ENCODE results near the gene HCFC1R1. TPM values are rescaled to one million over a fixed set of nuclear protein-coding genes. Genes with fewer than 3 reads are reported as not detected.
"Not testable (repeated sequence)": the region's sequence is repeated elsewhere in the genome, so short reads cannot be mapped to it uniquely, and the experiment has no call there.

The HCFC1R1 gene
- total and polyA plus RNA-seq, 2 of the 8 experiments (the other 6 are each of a cell fraction or from before 2014, with no cell fraction given), result 72.7 to 138 TPM

DNA sequence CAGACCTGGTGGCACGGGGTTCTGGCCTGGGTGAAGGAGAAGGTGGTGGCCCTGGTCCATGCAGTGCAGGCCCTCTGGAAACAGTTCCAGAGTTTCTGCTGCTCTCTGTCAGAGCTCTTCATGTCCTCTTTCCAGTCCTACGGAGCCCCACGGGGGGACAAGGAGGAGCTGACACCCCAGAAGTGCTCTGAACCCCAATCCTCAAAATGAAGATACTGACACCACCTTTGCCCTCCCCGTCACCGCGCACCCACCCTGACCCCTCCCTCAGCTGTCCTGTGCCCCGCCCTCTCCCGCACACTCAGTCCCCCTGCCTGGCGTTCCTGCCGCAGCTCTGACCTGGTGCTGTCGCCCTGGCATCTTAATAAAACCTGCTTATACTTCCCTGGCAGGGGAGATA is 45.4 kb upstream of the HCFC1R1 start:
- H3K4me3 ChIP-seq (ENCODE audit: extremely low read depth in 1 of 4, insufficient read depth in 2 of 4, low read depth in 3 of 4, low read length in 4 of 4); DNase-seq (ENCODE audit: low read depth in 1 of 2, low spot score in 2 of 2); H2AK5ac ChIP-seq (ENCODE audit: low read depth, low read length); H2BK5ac ChIP-seq (ENCODE audit: low read depth, low read length); H2BK15ac ChIP-seq (ENCODE audit: low read length); H3K4me2 ChIP-seq (ENCODE audit: insufficient read depth in 1 of 2, low read depth in 2 of 2, low read length in 2 of 2); H4K91ac ChIP-seq (replicated peaks; ENCODE audit: insufficient read length, low read length); H4K20me1 ChIP-seq (replicated peaks in 1 of 2; ENCODE audit: control insufficient read depth in 1 of 2, insufficient read depth in 2 of 2, low read length in 2 of 2); H3K79me2 ChIP-seq (ENCODE audit: control insufficient read depth in 1 of 2, insufficient read depth in 2 of 2, low read length in 2 of 2); H4K5ac ChIP-seq (ENCODE audit: insufficient read length, low read depth, low read length); H3K27me3 ChIP-seq (replicated peaks in 1 of 4; ENCODE audit: control insufficient read depth in 3 of 4, extremely low read depth in 1 of 4, insufficient read depth in 3 of 4, low read length in 3 of 4); H2BK12ac ChIP-seq (ENCODE audit: low read depth, low read length); H2BK20ac ChIP-seq (ENCODE audit: low read length); H2AFZ ChIP-seq (ENCODE audit: low read length); FAIRE-seq; H3K27ac ChIP-seq (ENCODE audit: low read depth, low read length); H3K23me2 ChIP-seq (ENCODE audit: low read depth, low read length); H3K9me3 ChIP-seq (ENCODE audit: insufficient read depth in 2 of 2, low read depth in 1 of 2, low read length in 1 of 2); H3K18ac ChIP-seq (ENCODE audit: extremely low read depth, low read length); H3K79me1 ChIP-seq (ENCODE audit: low read depth, low read length); H3K9ac ChIP-seq (replicated peaks in 1 of 4; ENCODE audit: extremely low read depth in 1 of 4, low read depth in 3 of 4, low read length in 3 of 4); H3K23ac ChIP-seq (ENCODE audit: insufficient read length); H3K56ac ChIP-seq (replicated peaks; ENCODE audit: insufficient read length, low read depth, low read length); H3K14ac ChIP-seq (ENCODE audit: insufficient read length); H3K4ac ChIP-seq (replicated peaks; ENCODE audit: insufficient read length, low read depth, low read length); H4K8ac ChIP-seq (ENCODE audit: extremely low read depth, insufficient read depth, low read length); H3K4me1 ChIP-seq (replicated peaks in 1 of 4; ENCODE audit: control insufficient read depth in 3 of 4, insufficient read depth in 4 of 4, low read length in 3 of 4); H2BK120ac ChIP-seq (replicated peaks; ENCODE audit: low read depth, low read length); H3K36me3 ChIP-seq (ENCODE audit: control insufficient read depth in 2 of 4, insufficient read depth in 4 of 4, low read length in 3 of 4): not testable (repeated sequence)
- WGBS, 2 experiments (ENCODE audit: extremely low coverage in 1 of 2, insufficient coverage in 1 of 2, insufficient read length in 1 of 2, insufficient replicate concordance in 2 of 2, low coverage in 1 of 2, low lambda C conversion rate in 2 of 2, missing lambda C conversion rate in 1 of 2), result 73% methylated on average over 3 of the region's 11 CpGs; no CpG with 5 or more reads in 1 of the 2 experiments
- POLR2A ChIA-PET (ENCODE audit: partially characterized antibody), result interaction anchor here (0.6 to 3.8 kb wide), 7 partner anchors 10 to 96 kb away, joined by 3 to 31 read pairs (median 4); partner anchors contain the start of gene ZSCAN10
- CTCF ChIA-PET (ENCODE audit: partially characterized antibody), result interaction anchor here (0.6 to 2.7 kb wide), 4 partner anchors 8 to 196 kb away, joined by 3 to 13 read pairs (median 4); no protein-coding TSS in a partner anchor

Data from H1 (cell line).